Raji (cell line): ENCODE data around the gene RNU2-63P.

Experiments used
- POLR2A ChIP-seq: IDR thresholded peaks from 2 replicates; pipeline ENCODE4 v1.6.1; 2011; ENCODE audit warnings: low read depth, low read length, control low read depth; ENCODE audit not compliant: insufficient read depth

RNU2-63P gene

DNA sequence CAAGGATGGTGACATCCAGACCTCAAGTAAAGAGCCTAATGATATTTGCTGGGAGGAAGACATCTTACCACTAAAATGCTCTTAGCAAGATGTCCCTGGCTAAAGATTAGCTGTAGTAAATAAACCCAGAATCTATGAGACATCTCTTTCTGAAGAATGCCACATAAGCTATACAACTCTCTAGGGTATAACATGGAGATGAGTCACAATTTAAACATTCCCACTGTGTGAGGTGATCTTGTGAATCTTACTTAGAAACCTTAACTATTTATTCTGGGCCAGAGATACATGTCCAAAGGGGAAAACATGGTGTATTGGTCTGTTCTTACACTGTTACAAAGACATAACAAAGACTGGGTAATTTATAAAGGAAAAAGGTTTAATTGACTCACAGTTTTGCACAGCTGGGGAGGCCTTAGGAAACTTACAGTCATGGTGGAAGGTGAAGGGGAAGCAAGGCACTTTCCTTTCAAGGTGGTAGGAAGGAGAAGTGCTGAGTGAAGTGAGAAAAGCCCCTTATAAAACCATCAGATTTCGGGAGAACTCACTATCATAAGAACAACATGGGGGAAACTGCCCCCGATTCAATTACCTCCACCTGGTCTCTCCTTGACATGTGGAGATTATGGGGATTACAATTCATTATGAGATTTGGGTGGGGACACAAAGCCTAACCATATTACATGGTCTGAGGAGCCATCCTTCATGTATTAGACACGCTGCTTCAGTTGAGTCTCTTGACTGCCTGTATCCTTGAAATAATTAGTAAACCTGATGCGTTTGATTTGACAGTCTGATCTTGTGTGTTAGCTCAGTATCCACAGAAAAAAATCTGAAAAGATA lies 22.1 kb upstream of the RNU2-63P start:
- TF ChIP-seq POLR2A: no peak

DNA sequence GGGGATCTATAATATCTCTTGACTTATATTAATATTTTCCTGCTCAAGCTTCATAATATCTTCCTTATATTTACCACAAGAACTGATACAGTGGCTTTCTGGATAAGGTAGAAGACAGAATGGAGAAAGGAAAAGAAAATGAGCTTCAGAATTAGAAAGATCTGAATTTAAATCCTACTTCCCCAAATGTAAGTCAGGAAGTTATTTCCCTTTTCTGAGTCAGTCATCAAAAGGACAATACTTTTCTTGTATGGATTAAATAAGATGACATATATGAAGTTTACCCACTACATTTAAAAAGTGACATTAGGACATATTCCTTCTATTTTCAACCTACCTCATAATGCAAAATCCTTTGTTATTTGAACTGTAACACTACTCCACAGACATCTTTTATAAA lies 20.3 kb upstream of the RNU2-63P start:
- no peak for TF ChIP-seq POLR2A

DNA sequence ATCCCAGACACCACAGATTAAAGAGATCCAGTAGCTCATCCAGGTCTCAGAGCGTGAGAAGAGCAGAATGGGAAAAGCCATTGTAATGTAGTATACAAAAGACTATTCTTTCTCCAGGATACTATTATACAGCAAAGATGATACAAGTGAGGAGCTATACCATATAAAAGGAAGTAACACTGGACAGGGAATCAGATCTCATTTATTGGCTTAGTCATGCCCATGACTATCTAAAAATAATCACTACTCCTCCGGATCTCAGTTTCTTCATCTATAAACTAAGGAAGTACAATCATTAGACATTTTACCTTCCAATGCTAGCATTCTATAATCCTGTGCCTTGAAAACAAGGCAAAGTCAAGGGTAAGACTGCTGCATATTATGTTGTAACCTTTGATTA lies 19.8 kb upstream of the RNU2-63P start:
- TF ChIP-seq POLR2A: no peak

DNA sequence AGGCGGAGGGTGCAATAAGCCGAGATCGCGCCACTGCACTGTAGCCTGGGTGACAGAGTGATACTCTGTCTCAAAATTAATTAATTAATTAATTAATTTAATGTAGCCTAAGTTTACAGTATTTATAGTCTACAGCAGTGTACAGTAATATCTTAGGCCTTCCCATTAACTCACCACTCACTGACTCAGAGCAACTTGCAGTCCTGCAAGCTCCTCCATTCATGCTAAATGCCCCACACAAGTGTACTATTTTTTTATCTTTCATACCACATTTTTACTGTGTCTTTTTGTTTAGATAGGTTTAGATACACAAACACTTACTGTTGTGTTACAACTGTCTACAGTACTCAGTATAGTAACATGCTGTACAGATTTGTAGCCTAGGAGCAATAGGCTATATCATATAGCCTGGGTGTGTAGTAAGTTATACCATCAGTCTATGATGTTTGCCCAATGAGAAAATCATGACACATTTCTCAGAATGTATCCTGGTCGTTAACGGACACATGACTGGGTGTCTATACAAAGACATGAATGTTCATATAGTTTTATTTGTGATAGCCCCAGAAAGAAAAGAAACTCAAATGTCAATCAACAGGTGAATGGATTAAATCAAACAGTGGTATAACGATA lies 15.8 kb upstream of the RNU2-63P start:
- no peak for TF ChIP-seq POLR2A

DNA sequence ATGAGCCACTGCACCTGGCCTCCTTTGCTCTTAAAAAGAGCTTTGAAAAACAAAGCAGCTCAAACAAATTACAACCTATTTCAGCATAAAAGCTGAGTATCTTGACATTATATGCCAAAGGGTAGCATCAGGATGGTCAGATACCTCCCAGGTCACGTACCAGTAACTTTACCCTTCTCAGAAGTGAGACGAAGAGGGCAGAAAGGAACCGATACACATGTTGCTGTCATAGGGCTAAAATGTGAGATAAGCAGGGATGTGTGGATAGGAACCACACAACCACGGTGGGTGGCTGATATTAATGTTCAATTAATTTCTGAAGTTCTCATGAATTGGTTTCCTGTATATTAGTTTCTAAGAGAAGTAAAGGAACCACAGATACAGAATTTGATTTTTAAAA lies 12.6 kb upstream of the RNU2-63P start:
- no peak for TF ChIP-seq POLR2A

DNA sequence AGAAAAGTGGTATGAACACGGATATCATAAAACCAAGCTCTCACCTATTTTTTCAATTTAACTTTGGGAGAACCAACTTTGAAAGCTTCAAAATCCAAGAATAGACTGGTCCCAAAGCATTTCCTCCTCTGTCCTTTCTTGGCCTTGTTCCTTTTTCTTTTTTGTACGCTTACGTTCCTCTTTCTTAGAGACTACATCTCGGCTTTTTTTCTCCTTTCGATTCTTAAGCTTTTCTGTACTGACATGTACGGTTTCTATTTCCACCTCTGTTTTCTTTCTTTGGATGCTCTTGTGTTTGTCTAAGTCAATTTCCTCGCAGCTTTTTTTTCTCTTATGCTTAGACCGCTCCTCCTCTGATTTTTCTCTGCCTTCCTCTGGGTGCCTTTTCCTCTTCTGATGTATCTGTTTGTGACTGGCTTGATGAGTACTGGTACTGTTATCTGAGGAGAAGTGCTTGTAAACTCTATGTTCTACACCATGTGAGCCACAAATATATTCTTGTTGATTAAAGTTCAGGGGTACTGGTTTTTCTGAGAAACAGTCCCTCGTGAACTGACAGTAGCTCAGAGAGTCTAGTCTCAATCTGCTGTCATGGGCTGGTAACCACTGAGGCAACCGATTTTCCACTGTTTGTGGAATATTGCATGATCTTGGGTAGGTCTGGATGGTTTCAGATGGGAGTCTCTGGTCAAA lies 11.5 kb upstream of the RNU2-63P start:
- TF ChIP-seq POLR2A: no peak

DNA sequence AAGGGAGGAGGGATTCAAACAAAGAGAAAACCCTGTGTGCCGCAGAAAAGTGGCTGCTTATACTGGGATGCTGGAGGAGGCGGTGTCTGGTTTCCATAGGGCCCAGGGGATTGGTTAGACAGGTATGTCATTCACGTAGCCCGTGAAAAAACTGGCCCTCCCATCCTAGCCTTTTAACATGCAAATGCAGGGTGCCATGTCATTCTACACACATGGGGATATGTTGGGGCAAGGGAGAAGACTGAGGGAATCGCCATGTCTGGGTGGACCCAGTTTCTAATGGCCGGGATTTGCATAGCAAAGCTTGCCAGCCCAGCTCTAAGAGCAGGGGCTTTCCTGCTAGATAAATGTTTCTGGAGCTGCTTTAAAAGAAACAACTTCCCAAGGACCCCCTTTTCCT lies 8.2 kb upstream of the RNU2-63P start:
- no peak for TF ChIP-seq POLR2A

DNA sequence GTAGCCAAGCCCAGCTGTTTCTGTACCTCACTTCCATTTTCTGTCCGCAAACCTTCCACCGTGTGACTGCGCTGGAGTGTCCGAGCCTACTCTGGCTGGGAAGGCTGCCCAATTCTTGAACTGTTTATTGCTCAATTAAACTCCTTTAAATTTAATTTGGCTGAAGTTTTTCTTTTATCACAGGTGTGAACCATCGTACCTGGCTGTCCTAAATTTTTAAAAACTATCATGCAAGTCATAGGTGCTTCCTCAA lies 6.2 kb upstream of the RNU2-63P start:
- TF ChIP-seq POLR2A: no peak

DNA sequence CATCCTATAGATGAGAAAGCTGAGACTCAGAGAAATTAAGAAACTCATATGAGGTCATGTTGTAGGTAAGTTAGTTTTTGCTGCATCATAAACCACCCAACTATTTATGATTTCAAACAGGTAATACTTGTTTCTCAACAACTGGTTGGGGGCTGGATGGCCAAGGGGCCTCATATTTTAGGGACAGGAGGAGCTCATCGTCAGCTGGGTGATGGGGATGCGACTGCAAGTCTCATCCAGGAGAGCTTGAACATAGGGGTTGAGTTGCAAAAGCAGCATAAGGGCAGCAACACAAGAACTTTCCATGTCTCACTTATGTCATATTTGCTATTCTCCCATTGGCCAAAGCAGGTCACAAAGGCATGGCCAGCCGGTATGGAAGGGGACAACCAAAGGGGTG lies 3.6 kb upstream of the RNU2-63P start:
- no peak for TF ChIP-seq POLR2A

DNA sequence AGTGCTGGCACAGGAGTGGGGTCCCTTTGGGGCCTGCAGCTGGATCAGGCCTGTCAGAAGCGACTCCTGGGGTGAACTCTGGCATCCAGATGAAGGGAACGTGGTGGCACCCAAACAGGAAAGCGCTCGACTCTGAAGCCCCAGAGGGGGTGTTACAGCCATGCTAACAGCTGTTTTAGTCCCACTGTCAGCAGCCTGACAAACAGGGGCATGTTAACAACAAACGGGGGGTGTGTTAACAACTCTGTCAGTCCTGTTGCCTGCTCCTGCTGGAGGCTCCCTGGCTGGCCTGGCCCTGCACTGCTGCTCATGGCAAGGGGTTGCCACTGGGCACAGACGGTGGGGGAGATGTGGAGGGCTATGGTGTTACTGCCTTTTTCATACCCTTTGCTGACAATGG lies 2.6 kb upstream of the RNU2-63P start:
- no peak for TF ChIP-seq POLR2A

DNA sequence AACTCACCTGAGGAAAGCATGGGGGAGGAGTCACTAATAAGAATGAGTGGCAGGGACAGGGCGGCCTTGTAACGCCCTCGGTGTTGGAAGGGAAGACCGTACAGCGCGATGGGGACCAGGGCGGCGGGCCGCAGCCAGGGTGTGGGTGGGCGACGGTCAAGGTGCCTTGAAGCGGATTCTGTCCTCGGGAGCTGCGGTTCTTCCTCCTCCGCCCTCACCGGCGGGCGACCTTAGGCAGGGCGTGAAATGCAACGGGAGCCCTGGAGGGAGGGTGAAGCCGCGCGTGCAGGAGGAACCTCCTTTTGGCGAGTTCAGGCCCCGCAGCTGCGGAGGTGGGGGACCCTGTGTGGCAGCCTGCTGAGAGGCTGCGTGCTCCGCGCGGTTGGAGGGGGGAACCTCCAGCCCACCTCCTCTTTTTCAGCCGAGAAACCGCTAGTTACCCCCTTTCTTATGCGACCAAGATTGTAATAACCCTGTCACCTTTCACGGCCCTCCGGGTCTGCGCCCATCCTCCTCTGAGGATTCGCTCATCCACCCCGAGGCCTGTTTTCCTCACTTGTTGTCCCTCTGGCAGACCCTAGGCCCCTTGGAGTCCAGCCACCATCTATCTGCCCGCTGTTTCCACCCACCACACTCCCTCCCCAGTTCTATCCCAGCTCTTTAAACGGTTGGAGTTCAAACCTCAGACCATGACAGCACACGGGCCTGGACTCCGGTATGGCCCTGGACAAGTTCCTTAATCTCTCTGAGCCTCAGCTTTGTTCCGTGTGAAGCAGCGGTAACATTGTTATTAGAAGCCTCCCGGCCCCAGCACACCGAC lies 823 bp upstream of the RNU2-63P start:
- TF ChIP-seq POLR2A: no peak

DNA sequence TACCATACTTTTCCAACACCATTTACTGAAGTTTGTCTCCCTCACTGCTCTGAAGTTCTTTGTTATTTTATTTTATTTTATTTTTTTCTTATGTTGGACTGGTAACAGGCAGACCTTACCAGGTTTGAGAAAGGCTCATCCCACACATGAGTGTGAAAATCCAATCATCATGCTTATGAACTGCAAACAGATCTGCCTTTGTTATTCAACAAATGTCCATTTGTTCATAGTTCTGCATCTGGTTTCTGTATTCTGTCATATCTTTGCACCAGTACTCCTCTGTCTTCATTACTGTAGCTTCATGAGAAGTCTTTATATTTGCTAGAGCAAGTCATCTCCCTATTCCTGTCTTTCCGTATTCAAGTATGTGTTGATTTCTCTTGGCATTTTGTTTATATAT lies 5.3 kb downstream of the RNU2-63P start:
- no peak for TF ChIP-seq POLR2A

DNA sequence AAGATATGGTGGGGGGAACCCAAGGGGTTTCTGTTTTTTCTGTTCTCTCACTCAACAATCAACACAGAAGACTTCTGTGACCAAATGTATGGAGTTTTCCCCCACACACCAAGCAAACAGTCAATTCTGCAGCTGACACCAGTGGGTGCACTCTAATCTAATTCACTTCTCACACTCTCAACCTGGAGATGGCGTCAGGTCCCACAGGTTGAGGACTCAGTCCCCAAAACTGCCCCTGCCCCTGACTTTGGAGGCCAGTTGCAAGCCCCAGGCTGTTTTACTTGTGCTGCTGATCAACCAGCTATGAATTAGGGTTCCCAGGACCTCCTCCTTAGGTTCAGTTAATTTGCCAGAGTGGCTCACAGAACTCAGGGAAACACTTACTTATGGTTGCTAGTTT lies 6.2 kb downstream of the RNU2-63P start:
- TF ChIP-seq POLR2A: no peak

DNA sequence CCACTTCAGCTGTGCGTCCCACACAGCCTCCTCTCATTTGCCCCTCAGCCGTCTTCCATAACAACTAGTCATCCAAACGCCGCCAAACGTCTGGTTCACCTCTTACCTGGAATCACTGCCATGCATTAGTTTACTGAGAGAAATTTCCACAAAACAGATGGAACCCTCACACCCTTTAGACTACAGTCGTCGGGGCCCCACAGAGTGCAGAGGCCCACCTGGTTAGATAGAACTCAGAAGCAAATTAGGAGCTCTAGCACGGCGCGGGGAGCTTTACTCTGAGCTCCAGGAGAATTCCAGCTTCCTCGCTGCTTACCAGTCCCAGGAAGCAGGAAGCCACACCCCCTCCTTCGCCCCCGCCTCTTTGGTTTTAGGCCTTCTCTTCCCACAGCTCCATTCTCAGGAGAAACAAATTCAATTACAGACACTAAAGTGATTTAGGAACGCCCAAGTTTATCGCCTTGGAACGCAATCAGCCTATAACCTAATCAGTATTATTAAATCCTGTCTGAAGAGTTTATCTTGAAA lies 9.4 kb downstream of the RNU2-63P start:
- TF ChIP-seq POLR2A: no peak

DNA sequence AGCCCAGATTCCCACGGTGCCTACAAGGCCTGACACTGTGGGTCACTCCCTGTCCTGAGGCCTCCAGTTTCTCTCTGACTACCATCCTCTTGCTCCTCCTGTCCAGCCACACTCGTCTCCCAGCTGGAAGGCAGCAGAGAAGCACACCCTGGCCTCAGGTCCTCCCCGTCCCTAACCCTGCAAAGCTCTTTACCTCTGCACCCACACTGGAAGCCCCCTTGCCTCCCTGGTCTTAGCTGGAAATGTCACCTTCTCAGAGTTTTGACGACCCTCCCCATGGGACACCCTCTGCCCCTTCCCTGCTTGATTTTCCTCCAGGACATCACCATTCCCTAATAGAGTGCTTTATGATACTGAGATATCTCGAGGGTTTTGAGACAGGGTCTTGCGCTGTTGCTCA lies 10.6 kb downstream of the RNU2-63P start:
- TF ChIP-seq POLR2A: no peak

DNA sequence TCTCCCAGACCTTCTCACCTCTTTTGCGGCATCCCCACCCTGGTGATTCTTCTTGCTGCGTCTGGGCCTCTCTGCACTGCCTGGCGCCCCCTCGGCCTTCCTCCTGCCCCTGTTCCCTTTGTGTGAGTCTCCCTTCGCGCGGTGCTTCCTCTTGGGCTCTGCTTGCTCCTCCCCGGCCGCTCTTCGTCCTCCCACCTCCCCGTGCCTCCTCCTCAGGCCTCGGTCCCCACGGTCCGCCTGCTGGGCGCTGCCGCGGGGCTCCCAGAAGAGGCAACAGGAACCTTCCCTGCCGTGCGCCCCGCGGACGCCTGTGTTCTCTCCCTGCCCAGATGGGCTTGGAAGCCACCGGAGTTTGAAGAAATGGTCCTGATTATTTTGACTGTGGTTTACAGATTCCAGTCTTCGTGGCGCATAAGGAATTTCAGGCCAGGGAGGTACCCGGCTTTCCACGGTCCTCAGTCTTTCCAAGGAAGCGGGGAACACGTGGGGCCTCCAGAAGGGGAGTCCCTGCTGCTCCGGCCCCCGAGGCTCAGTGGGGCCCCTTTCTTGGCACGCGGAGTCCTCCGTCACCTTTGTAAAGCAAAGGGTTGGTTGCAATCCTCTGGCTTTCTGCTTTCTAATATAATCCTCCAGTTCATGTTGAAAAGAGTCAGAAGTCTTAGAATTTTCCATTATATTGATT lies 13.1 kb downstream of the RNU2-63P start:
- TF ChIP-seq POLR2A: no peak

DNA sequence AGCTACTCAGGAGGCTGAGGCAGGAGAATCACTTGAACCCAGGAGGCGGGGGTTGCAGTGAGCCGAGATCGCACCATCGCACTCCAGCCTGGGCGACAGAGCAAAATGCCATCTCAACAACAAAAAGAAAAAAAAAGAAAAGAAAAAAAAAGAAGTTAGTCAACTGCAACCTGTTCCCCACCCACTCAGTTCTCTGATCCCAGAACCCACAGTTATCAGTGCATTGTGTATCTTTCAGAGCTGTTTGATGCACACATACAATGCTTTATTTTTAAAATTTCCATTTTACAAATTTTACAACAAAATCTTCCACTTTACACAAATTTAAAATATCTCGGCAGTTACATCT lies 14.0 kb downstream of the RNU2-63P start:
- no peak for TF ChIP-seq POLR2A
